Measurements from ENCODE around the gene FBXW10B. TPM values are rescaled to one million over a fixed set of nuclear protein-coding genes. Genes with fewer than 3 reads are reported as not detected.

Gene FBXW10B
- polyA plus RNA-seq, 1 donor from 2014 or later: 0.51 TPM

GRCh38 chr17:15660077-15660476 lies 40.6 kb upstream of the FBXW10B start:
- TF ChIP-seq CTCF (IDR thresholded peaks at IDR 0.05; ENCODE audit: poor library complexity, severe bottlenecking) (no peak), TAF1 (IDR thresholded peaks at IDR 0.05; ENCODE audit: low read depth) (no peak), RAD21 (conservative IDR thresholded peaks at IDR 0.05) (no peak), EP300 (conservative IDR thresholded peaks at IDR 0.05; ENCODE audit: poor library complexity, severe bottlenecking) (no peak), SMC3 (conservative IDR thresholded peaks at IDR 0.05; ENCODE audit: poor library complexity) (no peak), POLR2AphosphoS5 (IDR thresholded peaks at IDR 0.05) (no peak), MXI1 (conservative IDR thresholded peaks at IDR 0.05; ENCODE audit: poor library complexity, severe bottlenecking) (no peak), EZH2 (IDR thresholded peaks at IDR 0.05; ENCODE audit: borderline replicate concordance, insufficient read depth, low read length, poor library complexity, severe bottlenecking) (no peak)
- TF ChIP-seq, protein P1, sequence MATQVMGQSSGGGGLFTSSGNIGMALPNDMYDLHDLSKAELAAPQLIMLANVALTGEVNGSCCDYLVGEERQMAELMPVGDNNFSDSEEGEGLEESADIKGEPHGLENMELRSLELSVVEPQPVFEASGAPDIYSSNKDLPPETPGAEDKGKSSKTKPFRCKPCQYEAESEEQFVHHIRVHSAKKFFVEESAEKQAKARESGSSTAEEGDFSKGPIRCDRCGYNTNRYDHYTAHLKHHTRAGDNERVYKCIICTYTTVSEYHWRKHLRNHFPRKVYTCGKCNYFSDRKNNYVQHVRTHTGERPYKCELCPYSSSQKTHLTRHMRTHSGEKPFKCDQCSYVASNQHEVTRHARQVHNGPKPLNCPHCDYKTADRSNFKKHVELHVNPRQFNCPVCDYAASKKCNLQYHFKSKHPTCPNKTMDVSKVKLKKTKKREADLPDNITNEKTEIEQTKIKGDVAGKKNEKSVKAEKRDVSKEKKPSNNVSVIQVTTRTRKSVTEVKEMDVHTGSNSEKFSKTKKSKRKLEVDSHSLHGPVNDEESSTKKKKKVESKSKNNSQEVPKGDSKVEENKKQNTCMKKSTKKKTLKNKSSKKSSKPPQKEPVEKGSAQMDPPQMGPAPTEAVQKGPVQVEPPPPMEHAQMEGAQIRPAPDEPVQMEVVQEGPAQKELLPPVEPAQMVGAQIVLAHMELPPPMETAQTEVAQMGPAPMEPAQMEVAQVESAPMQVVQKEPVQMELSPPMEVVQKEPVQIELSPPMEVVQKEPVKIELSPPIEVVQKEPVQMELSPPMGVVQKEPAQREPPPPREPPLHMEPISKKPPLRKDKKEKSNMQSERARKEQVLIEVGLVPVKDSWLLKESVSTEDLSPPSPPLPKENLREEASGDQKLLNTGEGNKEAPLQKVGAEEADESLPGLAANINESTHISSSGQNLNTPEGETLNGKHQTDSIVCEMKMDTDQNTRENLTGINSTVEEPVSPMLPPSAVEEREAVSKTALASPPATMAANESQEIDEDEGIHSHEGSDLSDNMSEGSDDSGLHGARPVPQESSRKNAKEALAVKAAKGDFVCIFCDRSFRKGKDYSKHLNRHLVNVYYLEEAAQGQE (IDR thresholded peaks at IDR 0.05; ENCODE audit: borderline replicate concordance): no peak
- H3K79me2 ChIP-seq (replicated peaks; ENCODE audit: insufficient read depth, low read length): no peaks in the 10 kb centered on the region
- no peak overlapping the region for H3K4me3 ChIP-seq (ENCODE audit: low read length)
- H4K20me1 ChIP-seq (ENCODE audit: insufficient read depth): no peaks in the 10 kb centered on the region
- H3K9ac ChIP-seq (ENCODE audit: low read length): no peak overlapping the region
- no peaks in the 10 kb centered on the region for H3K9me2 ChIP-seq (ENCODE audit: insufficient read depth, low read length)
- no peaks in the 10 kb centered on the region for H3K27me3 ChIP-seq (ENCODE audit: insufficient read depth, low read depth, low read length)
- H3F3A ChIP-seq (ENCODE audit: insufficient read depth, low read length, poor library complexity, severe bottlenecking): no peaks in the 10 kb centered on the region
- H3K27ac ChIP-seq (ENCODE audit: low read length): no peak overlapping the region
- no peaks in the 10 kb centered on the region for H3K9me3 ChIP-seq (ENCODE audit: low read length)
- no peak overlapping the region for H2AFZ ChIP-seq (ENCODE audit: low read depth, low read length)
- H3K36me3 ChIP-seq (ENCODE audit: insufficient read depth, low read length): no peaks in the 10 kb centered on the region
- no peak overlapping the region for H3K4me2 ChIP-seq (ENCODE audit: low read length)

DNA sequence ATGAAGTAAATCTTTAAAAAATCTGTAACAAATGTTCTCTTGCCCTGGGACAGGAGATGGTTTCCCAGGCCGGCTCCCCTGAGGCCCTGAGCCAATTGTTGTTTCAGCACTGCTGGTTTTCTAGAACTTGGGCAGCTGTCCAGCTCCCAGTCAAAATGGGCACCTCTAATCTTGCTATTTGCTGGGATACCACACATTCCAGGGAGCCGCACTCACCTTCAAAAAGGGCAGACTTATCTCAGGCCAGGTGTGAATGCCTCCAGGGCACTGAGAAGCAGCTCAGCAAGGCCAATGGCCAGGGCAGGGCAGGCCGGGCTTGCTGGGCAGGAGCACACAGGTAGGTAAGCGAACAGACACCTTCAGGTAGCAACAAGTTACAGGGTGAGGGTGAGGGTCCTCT lies 40.2 kb upstream of the FBXW10B start:
- TF ChIP-seq TAF1 (IDR thresholded peaks at IDR 0.05; ENCODE audit: low read depth) (no peak), SMC3 (conservative IDR thresholded peaks at IDR 0.05; ENCODE audit: poor library complexity) (no peak), RAD21 (conservative IDR thresholded peaks at IDR 0.05) (no peak), EZH2 (IDR thresholded peaks at IDR 0.05; ENCODE audit: borderline replicate concordance, insufficient read depth, low read length, poor library complexity, severe bottlenecking) (no peak), MXI1 (conservative IDR thresholded peaks at IDR 0.05; ENCODE audit: poor library complexity, severe bottlenecking) (no peak), EP300 (conservative IDR thresholded peaks at IDR 0.05; ENCODE audit: poor library complexity, severe bottlenecking) (no peak), CTCF (IDR thresholded peaks at IDR 0.05; ENCODE audit: poor library complexity, severe bottlenecking) (no peak), POLR2AphosphoS5 (IDR thresholded peaks at IDR 0.05) (no peak)
- TF ChIP-seq, protein P1 (IDR thresholded peaks at IDR 0.05; ENCODE audit: borderline replicate concordance): no peak
- no peak overlapping the region for H3K4me2 ChIP-seq (ENCODE audit: low read length)
- no peaks in the 10 kb centered on the region for H4K20me1 ChIP-seq (ENCODE audit: insufficient read depth)
- no peaks in the 10 kb centered on the region for H3K9me2 ChIP-seq (ENCODE audit: insufficient read depth, low read length)
- no peak overlapping the region for H3K4me3 ChIP-seq (ENCODE audit: low read length)
- no peaks in the 10 kb centered on the region for H3K9me3 ChIP-seq (ENCODE audit: low read length)
- H3K27ac ChIP-seq (ENCODE audit: low read length): no peak overlapping the region
- H3K9ac ChIP-seq (ENCODE audit: low read length): no peak overlapping the region
- H2AFZ ChIP-seq (ENCODE audit: low read depth, low read length): no peak overlapping the region
- no peaks in the 10 kb centered on the region for H3K36me3 ChIP-seq (ENCODE audit: insufficient read depth, low read length)
- H3F3A ChIP-seq (ENCODE audit: insufficient read depth, low read length, poor library complexity, severe bottlenecking): no peaks in the 10 kb centered on the region
- no peaks in the 10 kb centered on the region for H3K27me3 ChIP-seq (ENCODE audit: insufficient read depth, low read depth, low read length)
- no peaks in the 10 kb centered on the region for H3K79me2 ChIP-seq (replicated peaks; ENCODE audit: insufficient read depth, low read length)
